Dedifferentiated amniotic fluid mesenchymal stem cell (primary cell): Measurements from ENCODE around the gene RAMACL.
"Not testable (repeated sequence)": the region's sequence is repeated elsewhere in the genome, so short reads cannot be mapped to it uniquely, and the experiment has no call there.

Experiments
- DNase-seq: peaks from one replicate; pipeline ENCODE4 v3.0.0-alpha.2; 2016; ENCODE audit errors: extremely low spot score

Gene RAMACL

DNA sequence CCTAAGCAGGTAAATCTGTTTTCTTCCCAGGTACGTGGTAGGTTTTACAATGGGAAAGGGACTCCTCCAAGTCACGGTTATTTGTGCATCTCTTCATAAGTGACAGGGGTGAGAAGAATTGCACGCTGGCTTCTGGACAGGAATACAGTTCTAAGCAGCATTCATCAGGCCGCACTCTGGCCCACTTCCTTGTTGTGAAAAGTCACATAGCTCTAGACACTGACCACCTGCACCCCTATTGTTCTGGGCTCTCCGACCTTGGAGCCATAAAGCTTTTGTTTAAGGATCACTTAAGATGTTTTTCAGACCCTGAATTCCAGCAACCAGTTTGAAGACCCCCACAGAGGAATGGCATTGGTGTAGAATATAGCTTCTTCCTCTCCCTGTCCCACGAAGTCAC lies 31.4 kb downstream of the RAMACL start:
- DNase-seq: no peak

GRCh38 chr6:166554316-166554715 lies 32.2 kb downstream of the RAMACL start:
- no peak for DNase-seq

- peak; percentile 59 for DNase-seq
Measured at GRCh38 chr6:166553563-166554271, 32.8 kb downstream of the RAMACL start.

- DNase-seq: no peak
Measured at GRCh38 chr6:166552600-166552999, 33.9 kb downstream of the RAMACL start.

DNA sequence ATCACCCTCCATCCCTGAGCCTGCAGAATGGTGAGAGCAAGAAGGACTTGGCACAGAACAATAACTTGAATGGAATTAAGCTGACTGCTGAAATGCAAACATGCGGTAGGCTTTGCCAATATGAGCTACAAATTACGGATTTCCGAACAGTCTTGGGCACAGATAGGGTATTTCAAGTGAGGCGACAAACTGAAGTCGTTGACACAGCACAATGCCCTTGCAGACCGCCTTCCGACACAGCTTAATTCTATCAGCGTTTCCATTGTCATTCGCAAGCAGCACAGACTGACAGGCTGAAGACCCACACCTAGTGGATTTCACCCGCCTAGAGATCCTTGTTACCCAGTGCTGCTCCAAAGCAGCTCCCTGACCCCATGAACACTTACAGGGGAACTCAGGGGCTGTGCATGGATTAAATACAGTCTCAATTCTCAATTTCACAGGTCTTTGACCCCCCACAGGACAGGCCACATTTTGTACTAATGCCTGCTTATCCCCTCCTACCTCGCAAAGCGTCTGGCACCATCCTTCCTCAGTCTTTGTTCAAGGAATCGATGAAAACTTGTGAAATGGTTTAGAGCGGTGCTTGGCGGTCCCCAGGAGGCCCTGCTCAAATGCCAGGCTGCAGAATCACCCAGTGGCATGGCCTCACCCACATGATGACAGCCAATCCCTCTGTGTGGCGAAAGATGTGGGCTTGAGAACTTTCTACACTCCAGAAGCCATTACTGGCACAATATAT lies 34.6 kb downstream of the RAMACL start:
- no peak for DNase-seq

DNA sequence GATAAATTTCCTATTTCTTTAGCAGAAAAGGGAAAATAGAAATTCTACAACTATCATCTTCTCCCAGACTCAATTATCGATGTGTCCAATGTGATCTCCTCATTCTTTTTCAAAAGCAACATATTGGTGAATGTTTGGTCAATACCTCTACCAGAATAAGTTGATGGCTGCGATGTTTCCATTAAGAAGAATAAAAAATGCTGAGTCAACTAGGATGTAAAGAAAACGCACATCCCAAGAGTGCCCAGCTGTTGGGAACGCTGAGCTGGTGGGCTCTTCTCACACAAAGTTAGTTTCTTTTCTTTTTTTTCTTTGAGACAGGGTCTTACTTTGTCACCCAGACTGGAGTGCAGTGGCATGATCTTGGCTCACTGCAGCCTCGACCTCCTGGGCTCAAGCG lies 39.8 kb downstream of the RAMACL start:
- DNase-seq: no peak

- no peak for DNase-seq
Measured at GRCh38 chr6:166545156-166546034, 41.1 kb downstream of the RAMACL start.

- DNase-seq: no peak
Measured at GRCh38 chr6:166544296-166544605, 42.2 kb downstream of the RAMACL start.

- DNase-seq: no peak
Measured at GRCh38 chr6:166543603-166544295, 42.7 kb downstream of the RAMACL start.

- no peak for DNase-seq
Measured at GRCh38 chr6:166542580-166542912, 43.9 kb downstream of the RAMACL start.

- no peak for DNase-seq
Measured at GRCh38 chr6:166541876-166542579, 44.5 kb downstream of the RAMACL start.

DNA sequence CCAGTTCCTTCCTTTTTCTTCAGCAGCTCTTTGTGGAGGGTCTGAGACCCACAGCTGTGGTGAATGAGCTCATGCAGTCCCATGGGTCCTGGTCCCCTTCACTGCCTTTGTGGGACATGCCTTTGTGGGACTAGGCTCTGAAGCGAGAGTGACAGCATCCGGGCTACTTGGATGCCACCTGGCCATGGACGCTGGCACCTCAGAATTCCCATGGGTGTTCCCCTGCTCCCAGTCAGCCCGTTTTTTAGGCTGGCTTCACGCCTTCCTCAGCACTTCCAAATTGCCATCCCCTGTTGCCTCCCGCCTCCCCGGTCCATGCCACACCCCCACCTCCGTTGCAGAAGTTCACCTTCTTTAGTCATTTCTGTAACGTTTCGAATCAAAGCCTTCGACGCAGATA lies 45.1 kb downstream of the RAMACL start:
- no peak for DNase-seq

DNA sequence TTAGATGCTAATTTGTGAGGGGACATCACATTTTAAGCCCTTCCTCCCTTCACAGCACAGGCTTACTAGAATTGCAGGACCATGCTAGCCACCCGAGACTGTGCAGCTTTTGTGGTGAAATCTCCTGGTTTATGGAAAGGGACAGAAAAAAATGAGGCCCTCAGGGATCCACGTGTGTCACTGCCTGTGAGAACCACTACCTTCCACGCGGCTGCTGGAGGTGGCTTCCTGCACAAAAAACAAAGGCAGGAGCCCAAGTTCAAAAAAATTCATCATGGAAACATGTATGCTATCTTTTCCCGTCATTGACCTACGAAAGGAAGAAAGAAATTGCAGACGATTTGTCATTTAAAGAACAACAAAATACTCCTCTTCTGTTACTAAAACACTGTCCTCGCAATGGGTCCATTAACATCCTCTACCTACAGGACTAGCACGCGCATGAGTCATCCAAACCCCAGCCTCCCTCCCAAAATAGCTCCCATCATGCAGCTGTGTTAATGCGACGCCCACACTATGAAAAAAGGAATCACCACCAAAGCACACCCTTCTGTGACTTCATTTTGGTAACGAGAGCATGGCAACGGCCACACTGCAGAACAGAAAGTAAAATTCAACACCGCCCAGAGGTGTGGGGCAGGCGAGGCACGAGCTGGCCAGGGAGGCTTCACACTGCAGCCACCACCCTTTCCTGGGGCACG lies 45.7 kb downstream of the RAMACL start:
- no peak for DNase-seq

DNA sequence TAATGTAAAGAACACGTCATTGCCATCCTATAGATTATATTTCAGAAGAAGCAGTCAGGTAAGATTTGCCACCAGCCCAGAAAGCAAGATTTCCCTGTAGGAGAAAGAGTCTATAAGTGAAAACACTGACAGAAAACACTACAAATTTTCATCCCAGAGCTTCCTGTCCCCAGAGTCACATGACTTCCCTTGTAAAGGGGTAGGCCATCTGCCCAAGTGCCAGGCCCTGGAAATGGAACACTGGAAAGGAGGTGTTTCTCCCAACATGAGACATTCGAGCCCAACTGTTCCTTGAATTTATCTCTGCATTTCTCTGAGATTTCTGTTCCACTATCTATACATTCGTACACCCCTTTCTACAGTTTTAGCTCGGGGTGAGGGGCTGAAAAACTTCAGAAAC lies 46.9 kb downstream of the RAMACL start:
- DNase-seq: no peak

GRCh38 chr6:166539011-166539385 lies 47.5 kb downstream of the RAMACL start:
- DNase-seq: not testable (repeated sequence)

DNA sequence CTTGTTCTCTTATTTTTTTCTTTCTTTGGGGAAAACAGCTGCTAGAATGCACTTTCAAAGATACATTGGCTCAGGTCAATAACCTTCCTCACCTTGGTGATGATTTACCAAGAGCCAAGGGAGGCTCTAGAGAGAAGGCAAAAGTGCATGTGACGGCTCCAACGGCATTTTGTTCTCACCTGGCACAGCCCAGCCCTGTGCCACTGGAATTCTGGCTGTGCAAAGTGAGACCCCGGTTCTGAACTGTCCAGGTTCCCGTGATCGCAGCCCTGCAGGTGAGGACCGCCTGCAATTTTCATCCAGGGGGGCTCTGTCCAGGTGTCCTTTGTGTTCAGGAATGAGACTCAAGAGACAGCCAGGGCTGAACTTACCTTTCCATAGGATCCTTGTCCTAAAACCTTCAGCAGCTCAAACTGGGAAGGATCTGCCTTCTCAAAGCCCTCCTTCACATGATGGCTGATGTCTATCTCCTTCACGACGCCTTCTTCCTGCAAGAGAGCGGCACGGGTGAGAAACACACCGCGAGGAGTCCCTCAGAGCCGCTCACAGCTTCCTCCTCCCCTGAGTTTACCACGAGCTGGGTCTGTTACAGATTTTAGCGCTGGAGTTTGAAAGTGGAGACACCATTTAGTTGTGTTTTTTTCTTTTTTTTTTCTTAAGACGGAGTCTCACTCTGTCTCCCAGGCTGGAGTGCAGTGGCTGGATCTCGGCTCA lies 48.0 kb downstream of the RAMACL start:
- no peak for DNase-seq

- DNase-seq: no peak
Measured at GRCh38 chr6:166534658-166535406, 51.6 kb downstream of the RAMACL start.

GRCh38 chr6:166533205-166533824 lies 53.2 kb downstream of the RAMACL start:
- no peak for DNase-seq
